Mesothelial cell of epicardium (in vitro differentiated cells): Measurements from ENCODE around the gene CD84. TPM values are rescaled to one million over a fixed set of nuclear protein-coding genes. Genes with fewer than 3 reads are reported as not detected.
"Not testable (repeated sequence)": the region's sequence is repeated elsewhere in the genome, so short reads cannot be mapped to it uniquely, and the experiment has no call there.

Experiments
- DNase-seq, 2 experiments: peaks; one replicate each; pipeline ENCODE4 v3.0.0; 2021; ENCODE audit warnings: low spot score in 2 of 2; ENCODE audit not compliant: unreplicated experiment in 2 of 2
- H3K27ac Mint-ChIP-seq: 2 replicates; pipeline ENCODE4 v1.8.0; 2021; ENCODE audit warnings: mixed read lengths
- H3K27me3 Mint-ChIP-seq: 2 replicates; pipeline ENCODE4 v1.8.0; 2021; ENCODE audit warnings: low read depth, mixed read lengths
- H3K36me3 Mint-ChIP-seq: 2 replicates; pipeline ENCODE4 v1.8.0; 2021; ENCODE audit warnings: mixed read lengths
- H3K4me1 Mint-ChIP-seq: 2 replicates; pipeline ENCODE4 v1.8.0; 2021; ENCODE audit warnings: mixed read lengths
- H3K4me3 Mint-ChIP-seq: 2 replicates; pipeline ENCODE4 v1.8.0; 2021; ENCODE audit warnings: mild to moderate bottlenecking, moderate library complexity, mixed read lengths
- H3K9me3 Mint-ChIP-seq: 2 replicates; pipeline ENCODE4 v1.8.0; 2021; ENCODE audit warnings: mixed read lengths
- total RNA-seq: library from RNA; stranded (reverse); gene quantifications from 3 replicates; pipeline ENCODE4 v1.2.1, GENCODE V29; 2021
- TF ChIP-seq, protein P1 (sequence below): fragments of 200-600 bp; sonication (generic); IDR thresholded peaks from one replicate; pipeline ENCODE4 v1.5.0; 2021; ENCODE audit warnings: antibody characterized with exemption; ENCODE audit not compliant: unreplicated experiment

CD84 gene
- total RNA-seq, 1 donor from 2014 or later: not detected

GRCh38 chr1:160520582-160520981 lies 58.7 kb downstream of the CD84 start:
- Mint-ChIP-seq H3K36me3 (no peaks in the 10 kb centered on the region), H3K27me3 (peaks cover 11% of the 10 kb centered on the region), H3K4me3 (no peak overlapping the region), H3K4me1 (peaks cover 6% of the 10 kb centered on the region), H3K9me3 (peaks cover 8% of the 10 kb centered on the region), H3K27ac (no peak overlapping the region)
- TF ChIP-seq, protein P1, sequence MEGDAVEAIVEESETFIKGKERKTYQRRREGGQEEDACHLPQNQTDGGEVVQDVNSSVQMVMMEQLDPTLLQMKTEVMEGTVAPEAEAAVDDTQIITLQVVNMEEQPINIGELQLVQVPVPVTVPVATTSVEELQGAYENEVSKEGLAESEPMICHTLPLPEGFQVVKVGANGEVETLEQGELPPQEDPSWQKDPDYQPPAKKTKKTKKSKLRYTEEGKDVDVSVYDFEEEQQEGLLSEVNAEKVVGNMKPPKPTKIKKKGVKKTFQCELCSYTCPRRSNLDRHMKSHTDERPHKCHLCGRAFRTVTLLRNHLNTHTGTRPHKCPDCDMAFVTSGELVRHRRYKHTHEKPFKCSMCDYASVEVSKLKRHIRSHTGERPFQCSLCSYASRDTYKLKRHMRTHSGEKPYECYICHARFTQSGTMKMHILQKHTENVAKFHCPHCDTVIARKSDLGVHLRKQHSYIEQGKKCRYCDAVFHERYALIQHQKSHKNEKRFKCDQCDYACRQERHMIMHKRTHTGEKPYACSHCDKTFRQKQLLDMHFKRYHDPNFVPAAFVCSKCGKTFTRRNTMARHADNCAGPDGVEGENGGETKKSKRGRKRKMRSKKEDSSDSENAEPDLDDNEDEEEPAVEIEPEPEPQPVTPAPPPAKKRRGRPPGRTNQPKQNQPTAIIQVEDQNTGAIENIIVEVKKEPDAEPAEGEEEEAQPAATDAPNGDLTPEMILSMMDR: no peak
- DNase-seq: no peak

GRCh38 chr1:160519642-160520435 lies 59.5 kb downstream of the CD84 start:
- Mint-ChIP-seq H3K9me3 (peaks cover under 1% of the 10 kb centered on the region), H3K4me3 (no peak overlapping the region), H3K36me3 (no peaks in the 10 kb centered on the region)

DNA sequence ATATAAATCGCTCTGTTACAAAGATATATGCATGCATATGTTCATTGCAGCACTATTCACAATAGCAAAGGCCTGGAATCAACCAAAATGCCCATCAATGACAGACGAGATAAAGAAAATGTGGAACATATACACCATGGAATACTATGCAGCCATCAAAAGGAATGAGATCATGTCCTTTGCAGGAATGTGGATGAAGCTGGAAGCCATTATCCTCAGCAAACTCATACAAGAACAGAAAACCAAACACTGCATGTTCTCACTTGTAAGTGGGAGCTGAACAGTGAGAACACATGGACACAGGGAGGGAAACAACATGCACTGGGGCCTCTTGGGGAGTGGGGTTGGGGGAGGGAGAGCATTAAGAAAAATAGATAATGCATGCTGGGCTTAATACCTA lies 61.8 kb downstream of the CD84 start:
- peaks cover 25% of the 10 kb centered on the region for H3K27me3 Mint-ChIP-seq
- H3K9me3 Mint-ChIP-seq, H3K36me3 Mint-ChIP-seq, DNase-seq, H3K4me3 Mint-ChIP-seq, H3K4me1 Mint-ChIP-seq, H3K27ac Mint-ChIP-seq: not testable (repeated sequence)

More at GRCh38 chr1:160519642-160520435, 59.5 kb downstream of the CD84 start:
- no peak overlapping the region for H3K27ac Mint-ChIP-seq
- peaks cover 6% of the 10 kb centered on the region for H3K4me1 Mint-ChIP-seq
- H3K27me3 Mint-ChIP-seq: peaks cover 11% of the 10 kb centered on the region
- DNase-seq: no peak
- TF ChIP-seq, protein P1: peak; percentile 41

- H3K36me3 Mint-ChIP-seq, H3K27ac Mint-ChIP-seq, H3K4me1 Mint-ChIP-seq, H3K4me3 Mint-ChIP-seq, DNase-seq: not testable (repeated sequence)
- Mint-ChIP-seq H3K27me3 (peaks cover 17% of the 10 kb centered on the region), H3K9me3 (peaks cover 14% of the 10 kb centered on the region)
These were observed 63.4 kb downstream of the CD84 start for GRCh38 chr1:160515908-160516307.

DNA sequence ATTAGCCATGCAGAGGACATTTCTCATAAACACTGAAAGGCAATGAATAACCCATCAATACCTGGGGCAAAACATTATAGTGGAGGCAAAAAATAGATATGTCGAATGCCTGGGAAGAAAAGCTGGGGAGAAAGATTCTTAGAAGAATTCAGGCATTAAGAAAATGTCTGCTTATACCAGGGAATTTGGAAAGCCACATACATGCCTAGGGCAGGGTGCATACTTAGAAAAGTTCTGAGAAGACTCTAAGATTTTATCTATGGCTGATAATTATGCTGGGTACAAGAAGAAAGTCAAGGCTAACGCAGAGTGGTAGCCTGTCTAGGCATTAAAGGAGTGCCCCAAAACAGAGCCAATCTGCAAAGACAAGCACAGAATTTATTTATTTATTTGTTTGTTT lies 74.6 kb downstream of the CD84 start:
- peaks cover 4% of the 10 kb centered on the region for H3K27me3 Mint-ChIP-seq
- no peaks in the 10 kb centered on the region for H3K4me1 Mint-ChIP-seq
- no peak for DNase-seq
- H3K27ac Mint-ChIP-seq: no peak overlapping the region
- peaks cover 38% of the 10 kb centered on the region for H3K9me3 Mint-ChIP-seq
- H3K4me3 Mint-ChIP-seq: no peak overlapping the region
- TF ChIP-seq, protein P1: no peak
- H3K36me3 Mint-ChIP-seq: no peaks in the 10 kb centered on the region

GRCh38 chr1:160503087-160503486 lies 76.2 kb downstream of the CD84 start:
- TF ChIP-seq, protein P1: no peak
- Mint-ChIP-seq H3K27me3 (peaks cover 4% of the 10 kb centered on the region), H3K27ac (no peak overlapping the region), H3K9me3 (peaks cover 41% of the 10 kb centered on the region), H3K4me1 (no peaks in the 10 kb centered on the region), H3K36me3 (no peaks in the 10 kb centered on the region), H3K4me3 (no peak overlapping the region)
- no peak for DNase-seq
